HL-60 (cell line): ENCODE results near the gene ADTRP.

ENCODE experiments used
- POLR2AphosphoS5 ChIP-seq: IDR thresholded peaks from 2 replicates; pipeline ENCODE4 v1.6.1; 2012; ENCODE audit warnings: low read depth
- SPI1 ChIP-seq: IDR thresholded peaks from 2 replicates; pipeline ENCODE4 v1.6.1; 2012; ENCODE audit warnings: low read depth, mild to moderate bottlenecking, borderline replicate concordance
- TF ChIP-seq, protein P1 (sequence below): IDR thresholded peaks from one replicate; pipeline ENCODE4 v1.5.1; 2011; ENCODE audit warnings: low read length, control low read depth, inconsistent platforms; ENCODE audit not compliant: insufficient read depth
- TF ChIP-seq, protein P2 (sequence below): IDR thresholded peaks from 2 replicates; pipeline ENCODE4 v1.6.1; 2012; ENCODE audit warnings: low read depth; ENCODE audit not compliant: insufficient replicate concordance

DNA sequence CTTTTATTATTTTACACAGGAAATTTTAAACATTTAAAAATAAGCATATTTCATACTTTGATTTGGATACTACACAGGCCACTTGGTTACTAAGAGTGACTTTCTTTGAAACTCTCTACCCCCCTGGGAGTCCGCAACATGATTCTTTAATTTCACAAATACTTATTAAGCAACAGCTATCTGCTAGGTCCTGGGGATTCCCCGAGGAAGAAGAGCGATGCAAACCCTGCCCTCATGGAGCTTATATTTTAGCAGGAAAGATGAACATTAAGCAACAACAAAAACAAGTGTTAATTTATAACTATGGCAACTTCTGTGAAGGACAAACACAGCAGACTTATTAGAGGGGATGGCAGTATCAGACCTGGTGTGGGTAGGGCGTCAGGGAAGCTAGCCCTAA, 3.9 kb upstream of the ADTRP start:
- no peak for TF ChIP-seq POLR2AphosphoS5
- TF ChIP-seq, protein P1, sequence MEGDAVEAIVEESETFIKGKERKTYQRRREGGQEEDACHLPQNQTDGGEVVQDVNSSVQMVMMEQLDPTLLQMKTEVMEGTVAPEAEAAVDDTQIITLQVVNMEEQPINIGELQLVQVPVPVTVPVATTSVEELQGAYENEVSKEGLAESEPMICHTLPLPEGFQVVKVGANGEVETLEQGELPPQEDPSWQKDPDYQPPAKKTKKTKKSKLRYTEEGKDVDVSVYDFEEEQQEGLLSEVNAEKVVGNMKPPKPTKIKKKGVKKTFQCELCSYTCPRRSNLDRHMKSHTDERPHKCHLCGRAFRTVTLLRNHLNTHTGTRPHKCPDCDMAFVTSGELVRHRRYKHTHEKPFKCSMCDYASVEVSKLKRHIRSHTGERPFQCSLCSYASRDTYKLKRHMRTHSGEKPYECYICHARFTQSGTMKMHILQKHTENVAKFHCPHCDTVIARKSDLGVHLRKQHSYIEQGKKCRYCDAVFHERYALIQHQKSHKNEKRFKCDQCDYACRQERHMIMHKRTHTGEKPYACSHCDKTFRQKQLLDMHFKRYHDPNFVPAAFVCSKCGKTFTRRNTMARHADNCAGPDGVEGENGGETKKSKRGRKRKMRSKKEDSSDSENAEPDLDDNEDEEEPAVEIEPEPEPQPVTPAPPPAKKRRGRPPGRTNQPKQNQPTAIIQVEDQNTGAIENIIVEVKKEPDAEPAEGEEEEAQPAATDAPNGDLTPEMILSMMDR = no peak
- TF ChIP-seq, protein P2, sequence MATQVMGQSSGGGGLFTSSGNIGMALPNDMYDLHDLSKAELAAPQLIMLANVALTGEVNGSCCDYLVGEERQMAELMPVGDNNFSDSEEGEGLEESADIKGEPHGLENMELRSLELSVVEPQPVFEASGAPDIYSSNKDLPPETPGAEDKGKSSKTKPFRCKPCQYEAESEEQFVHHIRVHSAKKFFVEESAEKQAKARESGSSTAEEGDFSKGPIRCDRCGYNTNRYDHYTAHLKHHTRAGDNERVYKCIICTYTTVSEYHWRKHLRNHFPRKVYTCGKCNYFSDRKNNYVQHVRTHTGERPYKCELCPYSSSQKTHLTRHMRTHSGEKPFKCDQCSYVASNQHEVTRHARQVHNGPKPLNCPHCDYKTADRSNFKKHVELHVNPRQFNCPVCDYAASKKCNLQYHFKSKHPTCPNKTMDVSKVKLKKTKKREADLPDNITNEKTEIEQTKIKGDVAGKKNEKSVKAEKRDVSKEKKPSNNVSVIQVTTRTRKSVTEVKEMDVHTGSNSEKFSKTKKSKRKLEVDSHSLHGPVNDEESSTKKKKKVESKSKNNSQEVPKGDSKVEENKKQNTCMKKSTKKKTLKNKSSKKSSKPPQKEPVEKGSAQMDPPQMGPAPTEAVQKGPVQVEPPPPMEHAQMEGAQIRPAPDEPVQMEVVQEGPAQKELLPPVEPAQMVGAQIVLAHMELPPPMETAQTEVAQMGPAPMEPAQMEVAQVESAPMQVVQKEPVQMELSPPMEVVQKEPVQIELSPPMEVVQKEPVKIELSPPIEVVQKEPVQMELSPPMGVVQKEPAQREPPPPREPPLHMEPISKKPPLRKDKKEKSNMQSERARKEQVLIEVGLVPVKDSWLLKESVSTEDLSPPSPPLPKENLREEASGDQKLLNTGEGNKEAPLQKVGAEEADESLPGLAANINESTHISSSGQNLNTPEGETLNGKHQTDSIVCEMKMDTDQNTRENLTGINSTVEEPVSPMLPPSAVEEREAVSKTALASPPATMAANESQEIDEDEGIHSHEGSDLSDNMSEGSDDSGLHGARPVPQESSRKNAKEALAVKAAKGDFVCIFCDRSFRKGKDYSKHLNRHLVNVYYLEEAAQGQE = no peak
- no peak for TF ChIP-seq SPI1
